DOHH2 (cell line): ENCODE results near the gene C5orf15.

Experiments
- EZH2phosphoT487 ChIP-seq: fragments of 200-600 bp; sonication (generic); IDR thresholded peaks from 2 replicates; pipeline ENCODE4 v1.6.1; 2017; ENCODE audit warnings: borderline replicate concordance, mild to moderate bottlenecking, antibody characterized with exemption, low read length, moderate library complexity, mixed read lengths
- TF ChIP-seq, protein P1 (sequence below): fragments of 200-600 bp; sonication (generic); IDR thresholded peaks from one replicate; pipeline ENCODE4 v1.5.1; 2014; ENCODE audit warnings: antibody characterized with exemption, mild to moderate bottlenecking, low read depth, low read length; ENCODE audit not compliant: poor library complexity, severe bottlenecking

DNA sequence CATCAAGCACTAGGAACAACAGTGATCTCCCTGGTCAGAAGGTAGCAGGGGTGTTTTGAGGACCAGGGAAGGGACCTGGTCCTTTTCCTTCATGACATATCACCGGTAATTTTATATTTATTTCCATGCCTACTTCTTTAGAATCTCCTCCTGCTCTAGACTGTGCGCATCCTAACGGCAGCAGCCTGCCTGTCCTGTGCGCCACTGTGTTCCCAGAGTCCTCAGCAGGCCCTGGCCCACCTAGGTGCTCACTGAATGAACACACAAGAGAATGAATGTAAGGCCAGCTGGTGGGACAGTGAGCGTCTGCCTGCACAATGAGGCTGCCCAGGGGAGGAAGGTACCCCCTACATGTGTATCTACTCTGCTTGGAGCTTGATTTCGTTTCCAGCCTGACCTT is 51.5 kb downstream of the C5orf15 start:
- TF ChIP-seq, protein P1, sequence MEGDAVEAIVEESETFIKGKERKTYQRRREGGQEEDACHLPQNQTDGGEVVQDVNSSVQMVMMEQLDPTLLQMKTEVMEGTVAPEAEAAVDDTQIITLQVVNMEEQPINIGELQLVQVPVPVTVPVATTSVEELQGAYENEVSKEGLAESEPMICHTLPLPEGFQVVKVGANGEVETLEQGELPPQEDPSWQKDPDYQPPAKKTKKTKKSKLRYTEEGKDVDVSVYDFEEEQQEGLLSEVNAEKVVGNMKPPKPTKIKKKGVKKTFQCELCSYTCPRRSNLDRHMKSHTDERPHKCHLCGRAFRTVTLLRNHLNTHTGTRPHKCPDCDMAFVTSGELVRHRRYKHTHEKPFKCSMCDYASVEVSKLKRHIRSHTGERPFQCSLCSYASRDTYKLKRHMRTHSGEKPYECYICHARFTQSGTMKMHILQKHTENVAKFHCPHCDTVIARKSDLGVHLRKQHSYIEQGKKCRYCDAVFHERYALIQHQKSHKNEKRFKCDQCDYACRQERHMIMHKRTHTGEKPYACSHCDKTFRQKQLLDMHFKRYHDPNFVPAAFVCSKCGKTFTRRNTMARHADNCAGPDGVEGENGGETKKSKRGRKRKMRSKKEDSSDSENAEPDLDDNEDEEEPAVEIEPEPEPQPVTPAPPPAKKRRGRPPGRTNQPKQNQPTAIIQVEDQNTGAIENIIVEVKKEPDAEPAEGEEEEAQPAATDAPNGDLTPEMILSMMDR = no peak
- TF ChIP-seq EZH2phosphoT487 = no peak
